ENCODE measurements around the gene SYNM. TPM values are rescaled to one million over a fixed set of nuclear protein-coding genes. Genes with fewer than 3 reads are reported as not detected.

The SYNM gene
- total RNA-seq, 1 donor from 2014 or later, result 5.5 TPM

DNA sequence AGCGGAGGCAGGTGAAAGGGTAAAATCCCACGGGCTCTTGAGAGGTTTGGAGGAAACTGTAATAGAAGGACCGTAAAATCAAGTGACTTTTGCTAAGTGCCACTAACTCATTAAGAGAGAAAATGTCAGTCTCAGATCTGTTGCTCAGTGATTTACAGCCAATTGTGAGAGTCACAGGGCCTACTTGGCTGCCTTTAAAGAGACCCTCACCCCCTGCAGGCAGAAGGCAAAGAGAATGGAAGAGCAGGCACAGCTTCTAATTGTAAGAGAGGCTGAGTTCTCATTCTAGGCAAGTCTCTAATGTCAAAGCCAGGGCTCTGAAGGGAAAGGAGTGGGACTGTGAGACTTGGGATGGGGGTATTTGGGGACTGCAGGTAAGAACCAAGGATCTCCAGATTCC, 9.3 kb upstream of the SYNM start:
- Mint-ChIP-seq H3K4me1 (ENCODE audit: unreplicated experiment) (peaks cover 4% of the 10 kb centered on the region), H3K36me3 (ENCODE audit: unreplicated experiment) (no peaks in the 10 kb centered on the region)

DNA sequence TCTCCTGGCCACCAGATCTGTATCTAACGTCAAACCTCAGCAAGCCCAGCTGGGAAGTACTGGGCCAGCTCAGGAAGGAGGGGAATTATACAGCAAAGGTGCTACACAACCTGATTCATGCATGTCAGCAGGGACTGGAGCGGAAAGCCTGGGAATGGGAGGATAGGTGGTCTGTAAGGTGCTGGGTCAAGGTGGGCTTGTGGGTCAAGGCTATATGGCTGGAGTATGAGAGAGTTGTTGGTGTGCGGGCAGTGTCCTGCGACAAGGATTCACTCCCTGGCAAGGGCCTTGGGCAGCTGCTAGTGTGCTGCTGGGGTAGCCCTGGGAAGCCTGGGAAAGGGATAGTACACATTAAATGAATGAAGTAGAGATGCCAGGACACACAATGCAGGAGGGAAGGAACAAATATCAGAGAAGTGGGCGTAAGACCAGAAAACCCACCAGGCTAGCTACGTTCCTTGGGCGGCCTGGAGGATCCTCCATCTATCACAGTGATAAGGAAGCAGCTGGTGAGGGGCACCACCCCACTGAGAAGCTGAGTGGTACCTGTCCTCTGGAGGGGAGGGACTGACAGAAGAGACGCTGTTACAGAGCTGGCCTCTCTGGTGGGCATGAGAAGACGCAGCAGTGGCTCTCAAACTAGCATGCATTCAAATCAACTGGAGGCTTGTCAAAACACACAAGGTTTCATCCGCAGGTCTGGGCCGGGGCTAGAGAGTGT, 8.5 kb upstream of the SYNM start:
- TF ChIP-seq, protein P1, sequence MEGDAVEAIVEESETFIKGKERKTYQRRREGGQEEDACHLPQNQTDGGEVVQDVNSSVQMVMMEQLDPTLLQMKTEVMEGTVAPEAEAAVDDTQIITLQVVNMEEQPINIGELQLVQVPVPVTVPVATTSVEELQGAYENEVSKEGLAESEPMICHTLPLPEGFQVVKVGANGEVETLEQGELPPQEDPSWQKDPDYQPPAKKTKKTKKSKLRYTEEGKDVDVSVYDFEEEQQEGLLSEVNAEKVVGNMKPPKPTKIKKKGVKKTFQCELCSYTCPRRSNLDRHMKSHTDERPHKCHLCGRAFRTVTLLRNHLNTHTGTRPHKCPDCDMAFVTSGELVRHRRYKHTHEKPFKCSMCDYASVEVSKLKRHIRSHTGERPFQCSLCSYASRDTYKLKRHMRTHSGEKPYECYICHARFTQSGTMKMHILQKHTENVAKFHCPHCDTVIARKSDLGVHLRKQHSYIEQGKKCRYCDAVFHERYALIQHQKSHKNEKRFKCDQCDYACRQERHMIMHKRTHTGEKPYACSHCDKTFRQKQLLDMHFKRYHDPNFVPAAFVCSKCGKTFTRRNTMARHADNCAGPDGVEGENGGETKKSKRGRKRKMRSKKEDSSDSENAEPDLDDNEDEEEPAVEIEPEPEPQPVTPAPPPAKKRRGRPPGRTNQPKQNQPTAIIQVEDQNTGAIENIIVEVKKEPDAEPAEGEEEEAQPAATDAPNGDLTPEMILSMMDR (IDR thresholded peaks at IDR 0.05), result no peak
- Mint-ChIP-seq H3K4me1 (ENCODE audit: unreplicated experiment) (peaks cover 6% of the 10 kb centered on the region), H3K4me3 (ENCODE audit: unreplicated experiment) (no peak overlapping the region)

More for the DNA sequence above, 9.3 kb upstream of the SYNM start:
- Mint-ChIP-seq H3K4me3 (ENCODE audit: unreplicated experiment) (no peak overlapping the region), H3K27ac (ENCODE audit: unreplicated experiment) (no peak overlapping the region), H3K9me3 (ENCODE audit: unreplicated experiment) (no peaks in the 10 kb centered on the region), H3K27me3 (ENCODE audit: unreplicated experiment) (peaks cover 6% of the 10 kb centered on the region)
- TF ChIP-seq, protein P1 (IDR thresholded peaks at IDR 0.05), result no peak
- no peak for DNase-seq (ENCODE audit: extremely low spot score, unreplicated experiment)

DNA sequence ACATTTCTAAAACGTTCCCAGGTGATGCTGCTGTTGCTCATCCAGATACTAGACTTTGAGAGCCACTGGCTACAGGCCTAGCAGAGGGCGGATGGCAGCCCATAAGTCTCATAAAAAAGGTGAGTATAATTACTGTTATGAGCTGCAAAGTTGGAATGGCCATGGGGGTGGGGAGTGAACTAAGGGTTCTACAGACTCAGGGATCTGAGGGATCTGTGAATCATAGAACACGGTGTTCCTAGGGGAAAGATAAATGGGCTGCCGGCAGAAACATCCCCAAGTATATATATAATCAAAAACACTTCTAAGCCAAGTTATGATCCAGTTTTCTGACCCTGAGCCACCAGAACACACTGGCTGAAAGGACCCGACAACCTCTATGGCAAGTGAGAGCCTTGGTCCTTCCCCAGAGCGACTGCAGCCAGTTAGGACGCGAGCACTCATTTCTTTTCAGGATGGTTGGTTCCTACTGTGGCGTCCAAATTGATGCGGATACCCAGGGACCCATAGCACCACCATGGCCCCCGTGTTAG, 7.9 kb upstream of the SYNM start:
- Mint-ChIP-seq H3K9me3 (ENCODE audit: unreplicated experiment) (no peaks in the 10 kb centered on the region), H3K36me3 (ENCODE audit: unreplicated experiment) (no peaks in the 10 kb centered on the region), H3K4me1 (ENCODE audit: unreplicated experiment) (peaks cover 6% of the 10 kb centered on the region), H3K27ac (ENCODE audit: unreplicated experiment) (no peak overlapping the region), H3K4me3 (ENCODE audit: unreplicated experiment) (no peak overlapping the region), H3K27me3 (ENCODE audit: unreplicated experiment) (peaks cover 11% of the 10 kb centered on the region)
- no peak for DNase-seq (ENCODE audit: extremely low spot score, unreplicated experiment)
- TF ChIP-seq, protein P1 (IDR thresholded peaks at IDR 0.05), result no peak

More for the DNA sequence above, 8.5 kb upstream of the SYNM start:
- Mint-ChIP-seq H3K9me3 (ENCODE audit: unreplicated experiment) (no peaks in the 10 kb centered on the region), H3K36me3 (ENCODE audit: unreplicated experiment) (no peaks in the 10 kb centered on the region), H3K27ac (ENCODE audit: unreplicated experiment) (no peak overlapping the region), H3K27me3 (ENCODE audit: unreplicated experiment) (peaks cover 6% of the 10 kb centered on the region)
- no peak for DNase-seq (ENCODE audit: extremely low spot score, unreplicated experiment)

DNA sequence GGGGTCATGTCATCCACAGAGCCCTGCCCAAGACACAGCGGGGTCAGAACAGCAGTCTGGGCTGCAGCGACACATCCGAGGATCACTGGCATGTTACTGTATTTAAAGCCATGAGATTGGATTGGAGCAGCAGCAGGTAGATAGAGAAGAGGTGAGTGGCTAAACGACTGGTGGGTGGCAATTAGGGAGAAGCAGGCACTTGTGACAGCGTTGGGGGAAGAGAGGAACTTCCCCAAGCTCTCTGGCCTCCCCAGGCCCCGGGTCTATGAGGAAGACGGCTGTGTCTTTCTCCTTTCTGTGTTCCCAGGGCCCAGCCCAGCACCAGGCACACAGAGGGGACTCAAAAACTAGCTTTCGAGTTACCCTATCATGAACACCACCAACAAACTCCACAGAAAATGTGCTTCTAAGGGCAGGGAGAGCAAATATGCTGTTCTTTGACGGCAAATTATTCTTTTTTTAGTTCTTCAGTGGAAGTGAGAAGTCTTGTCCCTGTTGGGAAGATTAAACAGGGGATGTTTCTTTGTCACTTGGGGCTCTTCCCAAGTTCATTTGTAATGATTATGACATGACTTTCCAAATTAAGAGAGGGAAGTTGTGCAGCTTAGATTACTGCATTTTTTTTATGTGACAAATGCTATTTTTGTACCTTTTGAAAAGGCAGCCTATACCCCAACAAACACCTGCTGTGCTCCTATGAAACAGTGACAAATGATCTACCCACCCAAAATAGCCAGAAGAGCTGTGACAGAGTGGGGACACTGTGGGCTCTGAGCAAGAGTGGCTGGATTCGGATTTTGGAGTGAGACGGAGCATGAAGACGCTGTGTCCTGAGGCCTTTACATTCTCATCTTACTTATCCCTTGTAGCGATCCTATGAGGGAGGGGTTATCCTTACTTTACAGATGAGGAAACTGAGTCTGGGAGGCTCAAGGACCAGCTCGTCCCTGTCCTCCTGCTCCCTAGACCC, 7.2 kb upstream of the SYNM start:
- no peaks in the 10 kb centered on the region for H3K36me3 Mint-ChIP-seq (ENCODE audit: unreplicated experiment)
- H3K27me3 Mint-ChIP-seq (ENCODE audit: unreplicated experiment), result peaks cover 14% of the 10 kb centered on the region
- no peak overlapping the region for H3K4me3 Mint-ChIP-seq (ENCODE audit: unreplicated experiment)
- DNase-seq (ENCODE audit: extremely low spot score, unreplicated experiment), result no peak
- H3K4me1 Mint-ChIP-seq (ENCODE audit: unreplicated experiment), result peaks cover 7% of the 10 kb centered on the region
- TF ChIP-seq, protein P1 (IDR thresholded peaks at IDR 0.05), result no peak
- H3K9me3 Mint-ChIP-seq (ENCODE audit: unreplicated experiment), result no peaks in the 10 kb centered on the region
- H3K27ac Mint-ChIP-seq (ENCODE audit: unreplicated experiment), result no peak overlapping the region

Measured in osteocyte (in vitro differentiated cells).